Keratinocyte (primary cell): ENCODE data around the gene ZNF524. TPM values are rescaled to one million over a fixed set of nuclear protein-coding genes. Genes with fewer than 3 reads are reported as not detected.
"Not testable (repeated sequence)": the region's sequence is repeated elsewhere in the genome, so short reads cannot be mapped to it uniquely, and the experiment has no call there.

Experiments
- DNase-seq: peaks from one replicate; pipeline ENCODE4 v3.0.0-alpha.2; 2011; ENCODE audit warnings: low read depth, missing footprints, low spot score
- FAIRE-seq: peaks from 2 replicates; lab custom pipeline; 2011; peaks lifted over from hg19 to GRCh38; lab: Jason Lieb, UNC
- H2AFZ ChIP-seq: 2 replicates; pipeline ENCODE4 v1.6.0; 2012; ENCODE audit warnings: low read length, control low read depth, inconsistent platforms; ENCODE audit not compliant: control insufficient read depth
- H3K27ac ChIP-seq: 2 replicates; pipeline ENCODE4 v1.5.1; 2011; ENCODE audit warnings: low read length; ENCODE audit not compliant: control insufficient read depth, insufficient read depth
- H3K27me3 ChIP-seq: 3 replicates; pipeline ENCODE4 v1.6.0; 2011; ENCODE audit warnings: low read length; ENCODE audit not compliant: control insufficient read depth, insufficient read depth; ENCODE audit errors: extremely low read depth
- H3K36me3 ChIP-seq, 2 experiments: 2 replicates in 1 of 2; 3 replicates in 1 of 2; pipeline ENCODE4 v1.5.1; 2011; ENCODE audit warnings: low read length in 2 of 2, mild to moderate bottlenecking in 1 of 2; ENCODE audit not compliant: control insufficient read depth in 2 of 2, insufficient read depth in 2 of 2; ENCODE audit errors: extremely low read depth in 1 of 2
- H3K4me1 ChIP-seq: 3 replicates; pipeline ENCODE4 v1.5.1; 2011; ENCODE audit warnings: low read length; ENCODE audit not compliant: control insufficient read depth, insufficient read depth; ENCODE audit errors: extremely low read depth
- H3K4me2 ChIP-seq: 3 replicates; pipeline ENCODE4 v1.6.0; 2011; ENCODE audit warnings: low read depth, low read length; ENCODE audit not compliant: control insufficient read depth, insufficient read depth; ENCODE audit errors: extremely low read depth
- H3K4me3 ChIP-seq, 3 experiments: fragments of 200-600 bp in 1 of 3; sonication (generic) in 1 of 3; 2 replicates in 2 of 3; 3 replicates in 1 of 3; pipeline ENCODE4 v1.5.1; 2011 to 2016; ENCODE audit warnings: low read length in 3 of 3, mild to moderate bottlenecking in 3 of 3, control low read depth in 2 of 3, inconsistent platforms in 1 of 3, low read depth in 1 of 3, mixed read lengths in 1 of 3, mixed run types in 1 of 3, moderate library complexity in 1 of 3; ENCODE audit not compliant: control insufficient read depth in 2 of 3, insufficient read depth in 2 of 3; ENCODE audit errors: extremely low read depth in 1 of 3
- H3K79me2 ChIP-seq: 2 replicates; pipeline ENCODE4 v1.6.0; 2012; ENCODE audit warnings: low read length; ENCODE audit not compliant: control insufficient read depth, insufficient read depth
- H3K9ac ChIP-seq: 3 replicates; pipeline ENCODE4 v1.6.0; 2011; ENCODE audit warnings: low read length; ENCODE audit not compliant: control insufficient read depth, insufficient read depth; ENCODE audit errors: extremely low read depth
- H3K9me1 ChIP-seq: 3 replicates; pipeline ENCODE4 v1.6.0; 2011; ENCODE audit warnings: low read length; ENCODE audit not compliant: control insufficient read depth, insufficient read depth; ENCODE audit errors: extremely low read depth
- H3K9me3 ChIP-seq: 2 replicates; pipeline ENCODE4 v1.5.1; 2012; ENCODE audit warnings: low read depth, low read length; ENCODE audit not compliant: control insufficient read depth
- H4K20me1 ChIP-seq: 3 replicates; pipeline ENCODE4 v1.6.0; 2011; ENCODE audit warnings: low read length; ENCODE audit not compliant: control insufficient read depth, insufficient read depth; ENCODE audit errors: extremely low read depth
- dilution Hi-C: fragments of 300-500 bp; cut with MboI; formaldehyde crosslinking; loops from one replicate; pipeline ENCODE4 v1.7.0; 2020; ENCODE audit warnings: low sequenced_read_pairs; ENCODE audit not compliant: extremely low pct_ligation_motif_present
- polyA plus RNA-seq, 5 experiments: library from polyadenylated mRNA; depleted of rRNA in 3 of 5; stranded (reverse) in 3 of 5; stranded (forward) in 1 of 5; unstranded in 1 of 5; fragments of >200 nt; gene quantifications; 1 replicate in 1 of 5; 2 replicates in 3 of 5; 3 replicates in 1 of 5; pipeline versions ENCODE4 v1.2.1 to v1.2.3, GENCODE V29; 2011 to 2012; ENCODE audit warnings: missing spikeins in 2 of 5, low read depth in 1 of 5, low replicate concordance in 1 of 5
- TF ChIP-seq, protein P1 (sequence below), 3 experiments: IDR thresholded peaks in 1 of 3; conservative IDR thresholded peaks in 1 of 3; optimal IDR thresholded peaks in 1 of 3; 2 replicates in 2 of 3; 3 replicates in 1 of 3; pipeline versions ENCODE3 to v1.5.1; 2011; ENCODE audit warnings: low read length in 3 of 3, mild to moderate bottlenecking in 3 of 3, moderate library complexity in 2 of 3, control low read depth in 1 of 3, inconsistent platforms in 1 of 3; ENCODE audit not compliant: insufficient read depth in 2 of 3; ENCODE audit errors: extremely low read depth in 1 of 3

ZNF524 gene
- polyA plus RNA-seq, 1 donor (not counting 4 experiments of a cell fraction or from before 2014, with no cell fraction given) = 2.6 TPM

DNA sequence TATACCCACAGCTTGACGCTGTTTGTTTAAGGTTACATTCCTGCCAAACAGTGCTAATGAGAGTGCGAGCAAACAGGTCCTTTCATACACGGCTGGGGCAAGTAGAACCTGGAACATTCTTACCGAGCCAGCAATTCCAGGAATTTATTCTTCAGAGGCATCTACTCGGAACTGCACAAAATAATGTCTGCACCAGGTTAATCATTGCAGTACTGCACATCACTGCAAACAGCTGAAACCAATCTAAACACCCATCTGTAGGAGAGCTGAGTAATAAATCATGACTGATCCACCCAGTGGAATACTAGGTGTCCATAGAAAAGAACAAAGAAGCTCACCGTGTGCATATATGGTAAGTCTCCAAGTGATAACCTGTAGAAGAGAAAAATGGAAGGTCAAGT is 18.3 kb upstream of the ZNF524 start:
- H3K27me3 ChIP-seq = peaks cover 4% of the 10 kb centered on the region
- H3K9ac ChIP-seq = no peak overlapping the region
- H3K36me3 ChIP-seq = peaks cover 0 to 2% of the 10 kb centered on the region in 2 experiments
- H2AFZ ChIP-seq = no peak overlapping the region
- peaks cover 13% of the 10 kb centered on the region for H3K79me2 ChIP-seq
- TF ChIP-seq, protein P1, sequence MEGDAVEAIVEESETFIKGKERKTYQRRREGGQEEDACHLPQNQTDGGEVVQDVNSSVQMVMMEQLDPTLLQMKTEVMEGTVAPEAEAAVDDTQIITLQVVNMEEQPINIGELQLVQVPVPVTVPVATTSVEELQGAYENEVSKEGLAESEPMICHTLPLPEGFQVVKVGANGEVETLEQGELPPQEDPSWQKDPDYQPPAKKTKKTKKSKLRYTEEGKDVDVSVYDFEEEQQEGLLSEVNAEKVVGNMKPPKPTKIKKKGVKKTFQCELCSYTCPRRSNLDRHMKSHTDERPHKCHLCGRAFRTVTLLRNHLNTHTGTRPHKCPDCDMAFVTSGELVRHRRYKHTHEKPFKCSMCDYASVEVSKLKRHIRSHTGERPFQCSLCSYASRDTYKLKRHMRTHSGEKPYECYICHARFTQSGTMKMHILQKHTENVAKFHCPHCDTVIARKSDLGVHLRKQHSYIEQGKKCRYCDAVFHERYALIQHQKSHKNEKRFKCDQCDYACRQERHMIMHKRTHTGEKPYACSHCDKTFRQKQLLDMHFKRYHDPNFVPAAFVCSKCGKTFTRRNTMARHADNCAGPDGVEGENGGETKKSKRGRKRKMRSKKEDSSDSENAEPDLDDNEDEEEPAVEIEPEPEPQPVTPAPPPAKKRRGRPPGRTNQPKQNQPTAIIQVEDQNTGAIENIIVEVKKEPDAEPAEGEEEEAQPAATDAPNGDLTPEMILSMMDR (optimal IDR thresholded peaks at IDR 0.05 in 1 of 3, IDR thresholded peaks at IDR 0.05 in 1 of 3, conservative IDR thresholded peaks at IDR 0.05 in 1 of 3; ENCODE audit: extremely low read depth in 1 of 3, insufficient read depth in 2 of 3, low read length in 3 of 3) = no peak
- H3K9me1 ChIP-seq = no peaks in the 10 kb centered on the region
- FAIRE-seq (no peak), DNase-seq (no peak)
- peaks cover 19% of the 10 kb centered on the region for H3K4me1 ChIP-seq
- dilution Hi-C loops = no loop called here
- no peaks in the 10 kb centered on the region for H3K9me3 ChIP-seq
- H4K20me1 ChIP-seq = no peaks in the 10 kb centered on the region
- peak overlapping the region; percentile 82 for H3K4me2 ChIP-seq
- no peak overlapping the region for H3K27ac ChIP-seq
- H3K4me3 ChIP-seq = no peak overlapping the region

DNA sequence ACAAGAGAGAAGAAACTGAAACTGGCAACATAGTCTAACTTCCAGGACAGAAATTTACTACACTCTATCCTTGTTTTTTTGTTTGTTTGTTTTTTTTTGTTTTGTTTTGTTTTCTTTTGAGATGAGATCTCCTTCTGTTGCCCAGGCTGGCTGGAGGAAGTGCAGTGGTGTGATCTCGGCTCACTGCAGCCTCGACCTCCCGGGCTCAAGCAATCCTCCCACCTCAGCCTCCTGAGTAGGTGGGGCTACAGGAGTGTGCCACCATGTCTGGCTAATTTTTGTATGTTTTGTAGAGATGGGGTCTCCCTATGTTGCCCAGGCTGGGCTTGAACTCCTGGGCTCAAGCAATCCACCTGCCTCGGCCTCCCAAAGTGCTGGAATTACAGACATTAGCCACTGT is 17.8 kb upstream of the ZNF524 start:
- H3K27me3 ChIP-seq, H3K4me3 ChIP-seq, H3K4me2 ChIP-seq, H4K20me1 ChIP-seq, H2AFZ ChIP-seq, H3K9me1 ChIP-seq, dilution Hi-C loops, FAIRE-seq, H3K27ac ChIP-seq, H3K36me3 ChIP-seq, H3K9ac ChIP-seq, DNase-seq, H3K9me3 ChIP-seq: not testable (repeated sequence)
- H3K79me2 ChIP-seq = peaks cover 13% of the 10 kb centered on the region
- H3K4me1 ChIP-seq = peaks cover 23% of the 10 kb centered on the region

DNA sequence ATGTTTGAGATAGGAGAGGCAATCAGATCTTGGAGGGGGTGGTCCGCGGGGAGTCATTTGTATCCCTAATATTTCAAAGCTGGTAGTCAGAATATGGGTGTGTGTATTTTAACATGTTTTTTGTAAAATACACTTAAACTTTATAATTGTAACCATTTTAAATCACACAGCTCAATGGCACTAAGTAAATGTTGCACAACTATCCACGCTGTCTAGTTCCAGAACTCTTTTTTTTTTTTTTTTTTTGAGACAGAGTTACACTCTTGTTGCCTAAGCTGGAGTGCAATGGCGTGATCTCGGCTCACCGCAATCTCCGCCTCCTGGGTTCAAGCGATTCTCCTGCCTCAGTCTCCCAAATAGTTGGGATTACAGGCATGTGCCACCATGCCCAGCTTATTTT is 16.2 kb upstream of the ZNF524 start:
- not testable (repeated sequence) for H3K4me2 ChIP-seq, FAIRE-seq
- peaks cover 26% of the 10 kb centered on the region for H3K4me1 ChIP-seq

More for the DNA sequence above, 16.2 kb upstream of the ZNF524 start:
- H3K9me1 ChIP-seq, H3K27ac ChIP-seq, H4K20me1 ChIP-seq, DNase-seq, dilution Hi-C loops, H2AFZ ChIP-seq, H3K4me3 ChIP-seq, H3K9ac ChIP-seq, H3K9me3 ChIP-seq, H3K27me3 ChIP-seq, H3K36me3 ChIP-seq: not testable (repeated sequence)
- peaks cover 11% of the 10 kb centered on the region for H3K79me2 ChIP-seq
